ENCODE measurements around the gene SAMD4A. TPM values are rescaled to one million over a fixed set of nuclear protein-coding genes. Genes with fewer than 3 reads are reported as not detected.

Gene SAMD4A
- total RNA-seq, 1 experiment from 2014 or later, result 9.6 TPM

DNA sequence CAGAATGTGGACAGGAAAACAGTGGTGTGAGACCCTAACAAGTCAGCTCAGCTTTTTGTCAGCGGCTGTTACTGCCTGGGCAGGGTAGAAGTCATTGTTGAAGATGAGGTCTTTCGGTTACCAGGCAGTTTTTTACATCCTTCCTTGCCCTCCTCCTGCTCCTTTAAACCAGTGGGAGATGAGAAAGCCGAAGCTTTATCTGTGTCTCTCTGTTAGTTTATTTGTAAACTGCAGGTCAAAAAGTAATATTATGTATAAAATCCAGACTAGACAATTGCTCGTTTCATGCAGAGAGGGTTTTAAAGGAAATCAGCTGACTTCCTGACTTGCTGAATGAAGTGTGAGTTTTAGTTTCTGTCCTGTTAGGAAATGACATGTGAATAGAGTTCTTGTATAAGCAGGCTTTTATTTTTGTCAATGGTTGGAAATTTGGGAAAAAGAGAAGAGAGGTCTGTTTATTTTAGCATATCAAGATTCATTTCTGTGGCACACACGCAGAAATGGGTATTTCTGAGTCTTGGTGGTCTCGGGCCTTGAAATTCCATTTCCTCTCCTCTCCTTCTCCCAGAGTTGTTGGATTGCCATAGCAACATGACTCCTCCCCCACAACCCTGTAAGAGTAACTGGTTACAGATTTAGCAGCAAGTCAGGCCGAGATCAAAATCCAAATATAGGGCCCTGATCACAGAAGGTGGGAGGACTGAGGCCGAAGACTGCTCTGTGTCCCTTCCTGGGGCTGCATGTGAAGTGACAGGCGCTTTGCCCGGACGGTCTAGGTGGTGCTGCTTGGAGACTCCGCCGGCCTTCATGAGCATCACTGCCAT, 60.8 kb downstream of the SAMD4A start:
- Mint-ChIP-seq H3K4me1 (peaks cover 30 to 31% of the 10 kb centered on the region in 2 experiments), H3K4me3 (no peak overlapping the region), H3K9me3 (peaks cover 0 to 3% of the 10 kb centered on the region in 2 experiments; a peak in 2 of 5 replicates), H3K36me3 (ENCODE audit: insufficient read depth in 1 of 3, low read depth in 3 of 3) (no peaks in the 10 kb centered on the region), H3K27me3 (ENCODE audit: low read depth) (no peaks in the 10 kb centered on the region), H3K27ac (peak overlapping the region; percentile 1 to 34 (median 24); a peak in 4 of 7 replicates)
- Histone ChIP-seq H3K9me3 (ENCODE audit: control insufficient read depth, low read depth, low read length) (no peaks in the 10 kb centered on the region), H3K14ac (ENCODE audit: insufficient read depth, low read length) (no peak overlapping the region), H3K18ac (ENCODE audit: insufficient read length, low read depth, low read length) (no peak overlapping the region), H2BK120ac (ENCODE audit: low read depth, low read length, poor library complexity, severe bottlenecking) (no peak overlapping the region), H3K4me2 (ENCODE audit: insufficient read depth, insufficient read length, low read length) (no peak overlapping the region), H4K8ac (replicated peaks; ENCODE audit: insufficient read length, low read depth, low read length) (no peak overlapping the region), H3T11ph (ENCODE audit: low read length) (no peak overlapping the region), H3K4ac (ENCODE audit: low read depth, low read length) (no peak overlapping the region; the same call in 1 of the 2 replicates), H2BK15ac (ENCODE audit: low read depth, low read length) (no peak overlapping the region), H3K23me2 (ENCODE audit: insufficient read length, low read depth, low read length, poor library complexity, severe bottlenecking) (no peaks in the 10 kb centered on the region), H2AFZ (ENCODE audit: low read length) (no peak overlapping the region), H3K4me1 (ENCODE audit: insufficient read depth, low read length) (peaks cover 6% of the 10 kb centered on the region; the same call in 1 of the 2 replicates), H4K5ac (ENCODE audit: insufficient read length, low read depth, low read length) (no peak overlapping the region), H3K27ac (ENCODE audit: insufficient read length, low read depth, low read length) (peak overlapping the region; percentile 3), H2BK20ac (ENCODE audit: low read depth, low read length, poor library complexity, severe bottlenecking) (no peak overlapping the region), H2BK5ac (ENCODE audit: insufficient read length, low read length) (no peak overlapping the region), H3K79me1 (ENCODE audit: insufficient read depth, low read depth, low read length, poor library complexity, severe bottlenecking) (no peaks in the 10 kb centered on the region), H3K27me3 (ENCODE audit: insufficient read depth, low read length) (no peaks in the 10 kb centered on the region), H4K91ac (ENCODE audit: insufficient read length, low read depth, low read length) (no peak overlapping the region), H2BK12ac (ENCODE audit: insufficient read length, low read depth, low read length) (no peak overlapping the region), H4K20me1 (ENCODE audit: control insufficient read depth, insufficient read depth, insufficient read length) (no peaks in the 10 kb centered on the region), H3K9ac (ENCODE audit: extremely low read depth, insufficient read length, low read length) (no peak overlapping the region), H3K79me2 (ENCODE audit: insufficient read depth, low read length) (no peaks in the 10 kb centered on the region), H3K56ac (ENCODE audit: insufficient read length, low read depth, low read length) (no peak overlapping the region), H2AK5ac (ENCODE audit: insufficient read length, low read length) (no peak overlapping the region), H3K23ac (ENCODE audit: insufficient read length, low read depth, low read length) (no peak overlapping the region)
- no CpG with 5 or more reads among the region's 13 CpGs for WGBS (ENCODE audit: extremely low coverage, insufficient read length, low lambda C conversion rate)
- TF ChIP-seq, protein P1, sequence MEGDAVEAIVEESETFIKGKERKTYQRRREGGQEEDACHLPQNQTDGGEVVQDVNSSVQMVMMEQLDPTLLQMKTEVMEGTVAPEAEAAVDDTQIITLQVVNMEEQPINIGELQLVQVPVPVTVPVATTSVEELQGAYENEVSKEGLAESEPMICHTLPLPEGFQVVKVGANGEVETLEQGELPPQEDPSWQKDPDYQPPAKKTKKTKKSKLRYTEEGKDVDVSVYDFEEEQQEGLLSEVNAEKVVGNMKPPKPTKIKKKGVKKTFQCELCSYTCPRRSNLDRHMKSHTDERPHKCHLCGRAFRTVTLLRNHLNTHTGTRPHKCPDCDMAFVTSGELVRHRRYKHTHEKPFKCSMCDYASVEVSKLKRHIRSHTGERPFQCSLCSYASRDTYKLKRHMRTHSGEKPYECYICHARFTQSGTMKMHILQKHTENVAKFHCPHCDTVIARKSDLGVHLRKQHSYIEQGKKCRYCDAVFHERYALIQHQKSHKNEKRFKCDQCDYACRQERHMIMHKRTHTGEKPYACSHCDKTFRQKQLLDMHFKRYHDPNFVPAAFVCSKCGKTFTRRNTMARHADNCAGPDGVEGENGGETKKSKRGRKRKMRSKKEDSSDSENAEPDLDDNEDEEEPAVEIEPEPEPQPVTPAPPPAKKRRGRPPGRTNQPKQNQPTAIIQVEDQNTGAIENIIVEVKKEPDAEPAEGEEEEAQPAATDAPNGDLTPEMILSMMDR (conservative IDR thresholded peaks at IDR 0.05), result no peak
- DNase-seq, result no peak
